HL-60 (cell line): ENCODE measurements around the gene TBC1D14.

ENCODE experiments used
- DNase-seq, 2 experiments: peaks; one replicate each; pipeline ENCODE4 v3.0.0-alpha.2; 2010 to 2020; ENCODE audit warnings: low read depth in 1 of 2, low spot score in 1 of 2
- H3K27ac ChIP-seq: fragments of 250-450 bp; sonication (Bioruptor Pico); replicated peaks from 2 replicates; pipeline ENCODE4 v1.5.1; 2020; ENCODE audit warnings: mild to moderate bottlenecking, moderate library complexity
- H3K27me3 ChIP-seq: fragments of 250-450 bp; sonication (Bioruptor Pico); 2 replicates; pipeline ENCODE4 v1.5.1; 2021; ENCODE audit warnings: mild to moderate bottlenecking, moderate library complexity; ENCODE audit not compliant: insufficient read depth, poor library complexity, severe bottlenecking
- H3K4me3 ChIP-seq: replicated peaks from 2 replicates; pipeline ENCODE4 v1.5.1; 2011; ENCODE audit warnings: mild to moderate bottlenecking, control low read depth, low read length; ENCODE audit not compliant: insufficient read depth
- GABPA ChIP-seq: IDR thresholded peaks from 2 replicates; pipeline ENCODE4 v1.6.1; 2012; ENCODE audit warnings: low read depth
- POLR2AphosphoS5 ChIP-seq: IDR thresholded peaks from 2 replicates; pipeline ENCODE4 v1.6.1; 2012; ENCODE audit warnings: low read depth
- SPI1 ChIP-seq: IDR thresholded peaks from 2 replicates; pipeline ENCODE4 v1.6.1; 2012; ENCODE audit warnings: low read depth, mild to moderate bottlenecking, borderline replicate concordance
- TF ChIP-seq, protein P1 (sequence below): IDR thresholded peaks from 2 replicates; pipeline ENCODE4 v1.6.1; 2012; ENCODE audit warnings: low read depth; ENCODE audit not compliant: insufficient replicate concordance
- TF ChIP-seq, protein P2 (sequence below): IDR thresholded peaks from one replicate; pipeline ENCODE4 v1.5.1; 2011; ENCODE audit warnings: low read length, control low read depth, inconsistent platforms; ENCODE audit not compliant: insufficient read depth

TBC1D14 gene

DNA sequence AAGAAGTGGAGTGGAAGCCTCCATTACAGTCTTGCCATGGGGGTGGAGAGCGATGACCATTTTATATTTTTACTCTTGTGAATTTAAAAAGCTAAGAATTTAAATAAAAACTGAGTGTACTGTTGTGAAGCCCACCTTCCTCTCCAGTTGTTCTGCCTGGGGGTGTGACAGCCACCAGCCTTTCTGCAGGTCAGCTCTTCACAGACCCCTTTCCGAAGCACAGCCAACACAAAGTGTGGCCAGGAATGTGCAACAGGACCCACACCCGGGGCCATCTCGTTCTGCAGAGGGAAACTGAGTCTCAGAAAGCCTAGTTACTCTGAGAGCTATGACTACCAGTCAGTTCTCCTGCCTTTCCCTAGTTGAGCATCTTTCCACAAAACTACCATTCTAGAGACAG is 156.9 kb downstream of the TBC1D14 start:
- TF ChIP-seq, protein P1, sequence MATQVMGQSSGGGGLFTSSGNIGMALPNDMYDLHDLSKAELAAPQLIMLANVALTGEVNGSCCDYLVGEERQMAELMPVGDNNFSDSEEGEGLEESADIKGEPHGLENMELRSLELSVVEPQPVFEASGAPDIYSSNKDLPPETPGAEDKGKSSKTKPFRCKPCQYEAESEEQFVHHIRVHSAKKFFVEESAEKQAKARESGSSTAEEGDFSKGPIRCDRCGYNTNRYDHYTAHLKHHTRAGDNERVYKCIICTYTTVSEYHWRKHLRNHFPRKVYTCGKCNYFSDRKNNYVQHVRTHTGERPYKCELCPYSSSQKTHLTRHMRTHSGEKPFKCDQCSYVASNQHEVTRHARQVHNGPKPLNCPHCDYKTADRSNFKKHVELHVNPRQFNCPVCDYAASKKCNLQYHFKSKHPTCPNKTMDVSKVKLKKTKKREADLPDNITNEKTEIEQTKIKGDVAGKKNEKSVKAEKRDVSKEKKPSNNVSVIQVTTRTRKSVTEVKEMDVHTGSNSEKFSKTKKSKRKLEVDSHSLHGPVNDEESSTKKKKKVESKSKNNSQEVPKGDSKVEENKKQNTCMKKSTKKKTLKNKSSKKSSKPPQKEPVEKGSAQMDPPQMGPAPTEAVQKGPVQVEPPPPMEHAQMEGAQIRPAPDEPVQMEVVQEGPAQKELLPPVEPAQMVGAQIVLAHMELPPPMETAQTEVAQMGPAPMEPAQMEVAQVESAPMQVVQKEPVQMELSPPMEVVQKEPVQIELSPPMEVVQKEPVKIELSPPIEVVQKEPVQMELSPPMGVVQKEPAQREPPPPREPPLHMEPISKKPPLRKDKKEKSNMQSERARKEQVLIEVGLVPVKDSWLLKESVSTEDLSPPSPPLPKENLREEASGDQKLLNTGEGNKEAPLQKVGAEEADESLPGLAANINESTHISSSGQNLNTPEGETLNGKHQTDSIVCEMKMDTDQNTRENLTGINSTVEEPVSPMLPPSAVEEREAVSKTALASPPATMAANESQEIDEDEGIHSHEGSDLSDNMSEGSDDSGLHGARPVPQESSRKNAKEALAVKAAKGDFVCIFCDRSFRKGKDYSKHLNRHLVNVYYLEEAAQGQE, result no peak
- TF ChIP-seq, protein P2, sequence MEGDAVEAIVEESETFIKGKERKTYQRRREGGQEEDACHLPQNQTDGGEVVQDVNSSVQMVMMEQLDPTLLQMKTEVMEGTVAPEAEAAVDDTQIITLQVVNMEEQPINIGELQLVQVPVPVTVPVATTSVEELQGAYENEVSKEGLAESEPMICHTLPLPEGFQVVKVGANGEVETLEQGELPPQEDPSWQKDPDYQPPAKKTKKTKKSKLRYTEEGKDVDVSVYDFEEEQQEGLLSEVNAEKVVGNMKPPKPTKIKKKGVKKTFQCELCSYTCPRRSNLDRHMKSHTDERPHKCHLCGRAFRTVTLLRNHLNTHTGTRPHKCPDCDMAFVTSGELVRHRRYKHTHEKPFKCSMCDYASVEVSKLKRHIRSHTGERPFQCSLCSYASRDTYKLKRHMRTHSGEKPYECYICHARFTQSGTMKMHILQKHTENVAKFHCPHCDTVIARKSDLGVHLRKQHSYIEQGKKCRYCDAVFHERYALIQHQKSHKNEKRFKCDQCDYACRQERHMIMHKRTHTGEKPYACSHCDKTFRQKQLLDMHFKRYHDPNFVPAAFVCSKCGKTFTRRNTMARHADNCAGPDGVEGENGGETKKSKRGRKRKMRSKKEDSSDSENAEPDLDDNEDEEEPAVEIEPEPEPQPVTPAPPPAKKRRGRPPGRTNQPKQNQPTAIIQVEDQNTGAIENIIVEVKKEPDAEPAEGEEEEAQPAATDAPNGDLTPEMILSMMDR, result no peak
- TF ChIP-seq POLR2AphosphoS5, result no peak
- TF ChIP-seq GABPA, result no peak
- no peak for TF ChIP-seq SPI1
- Histone ChIP-seq H3K27ac (peak overlapping the region; percentile 88), H3K4me3 (peak overlapping the region; percentile 77), H3K27me3 (no peaks in the 10 kb centered on the region)
- DNase-seq, result no peak

DNA sequence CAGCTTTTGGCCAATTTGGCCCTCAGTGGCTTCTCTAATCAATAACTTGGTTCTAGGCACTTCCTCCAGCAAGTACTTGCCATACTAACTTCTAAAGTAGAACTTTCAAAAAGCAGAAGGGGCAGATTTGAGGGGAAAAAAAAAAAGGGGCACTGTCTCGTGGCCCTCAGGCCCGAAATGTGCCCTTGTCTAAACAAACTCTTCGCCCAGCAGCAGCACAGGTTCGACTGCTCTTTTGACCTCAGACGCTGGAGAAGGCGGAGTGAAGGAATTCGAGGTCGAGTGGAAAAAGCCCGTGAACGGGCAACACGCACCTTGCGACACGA is 157.5 kb downstream of the TBC1D14 start:
- Histone ChIP-seq H3K27me3 (no peaks in the 10 kb centered on the region), H3K27ac (peak overlapping the region; percentile 88), H3K4me3 (peak overlapping the region; percentile 77)
- TF ChIP-seq, protein P2, result no peak
- TF ChIP-seq SPI1 (peak; percentile 61), POLR2AphosphoS5 (no peak)
- TF ChIP-seq, protein P1, result no peak
- no peak for DNase-seq

DNA sequence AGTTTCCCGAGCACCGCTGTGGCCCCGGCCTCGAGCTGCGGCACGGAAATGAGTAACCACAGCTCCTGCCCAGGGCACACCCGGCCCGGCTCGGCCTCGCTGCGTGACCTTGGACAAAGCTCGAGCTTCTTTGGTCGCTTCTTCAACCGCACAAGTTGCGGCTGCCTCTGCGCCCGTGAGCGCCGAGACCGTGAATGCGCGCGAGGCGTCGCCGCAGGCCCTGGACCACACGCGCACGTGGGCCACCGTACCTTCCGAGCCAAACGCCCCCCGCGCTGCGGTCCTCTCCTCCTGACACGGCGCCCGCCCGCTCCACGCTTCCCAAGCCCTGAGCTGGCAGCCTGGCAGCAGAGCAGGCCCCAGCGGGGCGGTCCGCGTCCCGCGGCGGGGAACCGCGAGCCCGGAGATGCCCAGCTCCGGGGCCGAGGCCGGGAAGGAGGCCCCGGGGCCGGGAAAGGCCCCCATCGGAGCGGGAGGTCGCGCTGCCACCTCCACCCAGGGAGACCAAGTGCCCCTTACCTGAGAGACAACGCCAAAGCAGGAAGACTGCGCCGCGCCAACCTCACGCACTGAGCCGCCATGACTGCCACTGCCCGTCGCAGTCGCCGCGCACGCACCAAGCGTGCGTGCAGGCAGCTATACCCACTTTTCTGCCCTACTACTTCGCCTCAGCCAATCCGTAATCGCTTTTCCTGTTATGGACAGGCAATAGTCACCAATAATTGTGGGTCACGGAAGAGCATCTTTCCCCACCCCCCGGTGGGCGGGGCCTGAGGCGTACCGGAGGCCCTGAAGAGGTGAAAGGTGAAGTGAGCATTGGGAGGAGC is 158.0 kb downstream of the TBC1D14 start, which contains the start of gene GRPEL1:
Gene GRPEL1 (minus strand): TSS at position 613 of the 827 bp plus-strand sequence. CDS start 32 bp downstream, at position 581.
- Histone ChIP-seq H3K4me3 (peak within 1 kb of the TSS; percentile 77), H3K27ac (peak within 1 kb of the TSS; percentile 88), H3K27me3 (no peaks in the 10 kb centered on the region)
- peak; percentile 91 for TF ChIP-seq POLR2AphosphoS5
- no peak for TF ChIP-seq SPI1
- DNase-seq, result peak; percentile 98 to 100

DNA sequence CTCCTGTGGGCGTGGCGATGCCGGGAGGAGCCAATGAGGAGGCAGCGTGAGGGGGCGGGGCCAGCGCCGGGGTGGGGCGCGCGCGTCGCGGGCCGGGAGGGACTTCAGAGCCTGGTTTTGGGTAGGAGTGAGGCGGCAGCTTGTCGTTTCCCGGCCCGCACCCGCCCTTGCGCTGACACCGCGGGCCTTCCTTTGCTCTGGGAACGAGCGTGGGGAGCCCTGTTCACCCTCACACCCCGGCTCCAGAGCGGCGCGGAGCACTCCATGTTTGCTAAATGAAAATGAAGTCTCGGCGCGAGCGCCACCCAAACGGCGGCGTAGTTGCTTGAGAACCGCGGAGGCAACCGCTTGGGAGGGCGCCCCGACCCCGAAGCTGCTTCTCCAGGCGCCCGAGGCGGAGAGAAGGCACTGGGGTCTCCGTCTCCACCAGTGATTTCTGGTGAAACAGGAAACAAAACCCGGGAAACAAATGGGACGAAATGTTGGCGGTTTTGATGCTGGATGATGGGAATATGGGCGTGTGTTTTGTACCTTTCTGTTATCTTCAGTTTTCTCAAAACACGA is 158.7 kb downstream of the TBC1D14 start:
- DNase-seq, result no peak
- TF ChIP-seq, protein P1, result no peak
- no peak for TF ChIP-seq POLR2AphosphoS5
- TF ChIP-seq GABPA, result no peak
- TF ChIP-seq, protein P2, result no peak
- TF ChIP-seq SPI1, result no peak
- Histone ChIP-seq H3K27ac (peak overlapping the region; percentile 71), H3K27me3 (no peaks in the 10 kb centered on the region), H3K4me3 (peak overlapping the region; percentile 61)
